Activated CD4-positive, alpha-beta T cell treated with anti-CD3 and anti-CD28 coated beads, Interleukin-2, Interleukin-6, amounts not matched to agents 100 ng/mL and 50 ng/mL, durations not matched to agents 16 hours and 8 hours (primary cell): ENCODE data around the gene LYPD8.
"Not testable (repeated sequence)": the region's sequence is repeated elsewhere in the genome, so short reads cannot be mapped to it uniquely, and the experiment has no call there.

Experiments used
- DNase-seq: peaks from one replicate; pipeline ENCODE4 v3.0.0-alpha.2; 2020

Gene LYPD8, protein sequence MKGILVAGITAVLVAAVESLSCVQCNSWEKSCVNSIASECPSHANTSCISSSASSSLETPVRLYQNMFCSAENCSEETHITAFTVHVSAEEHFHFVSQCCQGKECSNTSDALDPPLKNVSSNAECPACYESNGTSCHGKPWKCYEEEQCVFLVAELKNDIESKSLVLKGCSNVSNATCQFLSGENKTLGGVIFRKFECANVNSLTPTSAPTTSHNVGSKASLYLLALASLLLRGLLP

DNA sequence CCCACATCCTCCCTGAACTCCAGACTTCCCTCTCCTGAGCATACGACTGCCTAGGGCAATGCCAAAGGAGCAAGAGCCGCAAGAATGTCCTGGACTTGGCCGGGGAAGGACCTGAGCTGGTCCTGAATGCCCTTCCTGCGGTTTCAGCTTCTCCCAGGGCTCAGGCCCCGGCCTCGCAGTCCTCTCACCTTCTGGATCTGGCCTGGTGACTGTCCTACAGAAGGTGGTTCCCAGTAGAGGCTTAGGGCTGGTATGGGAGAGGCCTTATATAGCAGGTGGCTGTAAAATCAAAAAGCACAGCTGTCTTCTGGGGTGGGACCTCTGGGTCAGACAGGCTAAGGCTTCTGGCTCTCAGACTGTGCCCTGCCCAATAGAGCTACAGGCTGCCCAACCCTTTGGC, at the start of gene LYPD8:
Gene LYPD8, minus strand, starts transcription at position 243 of the 400 bp plus-strand sequence. CDS start 4,678 bp downstream, outside the sequence.
- no peak for DNase-seq

DNA sequence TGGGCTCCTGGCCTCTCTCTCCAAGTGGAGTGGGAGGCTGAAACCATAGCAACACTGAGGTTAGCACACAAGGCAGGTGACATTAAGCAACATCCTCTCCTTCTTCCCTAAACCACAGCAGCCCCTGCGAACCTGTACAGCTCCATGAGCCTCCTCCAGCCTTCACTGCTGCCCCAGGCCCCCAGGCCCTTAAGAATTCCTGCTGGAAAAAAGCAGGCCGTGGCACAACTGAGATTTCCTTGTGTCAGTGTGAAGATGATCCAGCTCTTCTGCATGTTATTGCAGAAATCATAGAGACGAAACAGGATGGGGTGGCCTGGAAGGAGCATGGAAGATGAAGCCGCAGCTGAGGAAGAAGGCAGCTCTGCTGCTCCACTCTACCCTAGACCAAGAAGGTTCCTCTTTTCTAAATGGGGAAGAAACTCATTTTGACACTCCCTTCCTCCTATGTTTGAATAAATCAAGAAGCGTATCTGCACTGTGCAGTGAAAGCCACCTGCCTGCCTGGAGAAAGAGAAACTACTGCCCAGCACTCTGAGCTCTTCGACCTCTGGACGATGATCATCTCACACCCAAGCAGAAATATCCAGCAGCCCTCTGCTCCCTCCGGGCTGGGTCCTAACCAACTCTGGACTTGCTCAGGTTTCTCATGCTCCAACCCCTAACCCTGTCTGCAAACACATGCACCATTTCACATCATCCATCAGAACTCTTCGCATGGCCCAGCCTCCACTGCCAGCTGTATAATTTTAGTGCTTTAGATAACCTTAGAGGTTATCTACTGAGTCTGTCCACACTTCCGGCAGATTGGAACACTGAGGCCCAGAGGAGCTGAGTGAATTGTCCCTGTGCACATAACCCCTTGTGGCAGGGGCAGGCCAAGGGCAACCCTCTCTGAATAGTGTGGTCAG, 49.5 kb upstream of the LYPD8 start:
- DNase-seq = no peak

DNA sequence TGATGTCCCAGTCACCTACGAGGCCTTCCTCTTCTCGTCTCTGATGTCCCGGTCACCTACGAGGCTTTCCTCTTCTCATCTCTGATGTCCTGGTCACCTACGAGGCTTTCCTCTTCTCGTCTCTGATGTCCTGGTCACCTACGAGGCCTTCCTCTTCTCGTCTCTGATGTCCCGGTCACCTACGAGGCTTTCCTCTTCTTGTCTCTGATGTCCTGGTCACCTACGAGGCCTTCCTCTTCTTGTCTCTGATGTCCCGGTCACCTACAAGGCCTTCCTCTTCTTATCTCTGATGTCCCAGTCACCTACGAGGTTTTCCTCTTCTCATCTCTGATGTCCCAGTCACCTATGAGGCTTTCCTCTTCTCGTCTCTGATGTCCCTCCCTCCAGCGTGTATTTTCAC, 47.9 kb upstream of the LYPD8 start:
- not testable (repeated sequence) for DNase-seq

DNA sequence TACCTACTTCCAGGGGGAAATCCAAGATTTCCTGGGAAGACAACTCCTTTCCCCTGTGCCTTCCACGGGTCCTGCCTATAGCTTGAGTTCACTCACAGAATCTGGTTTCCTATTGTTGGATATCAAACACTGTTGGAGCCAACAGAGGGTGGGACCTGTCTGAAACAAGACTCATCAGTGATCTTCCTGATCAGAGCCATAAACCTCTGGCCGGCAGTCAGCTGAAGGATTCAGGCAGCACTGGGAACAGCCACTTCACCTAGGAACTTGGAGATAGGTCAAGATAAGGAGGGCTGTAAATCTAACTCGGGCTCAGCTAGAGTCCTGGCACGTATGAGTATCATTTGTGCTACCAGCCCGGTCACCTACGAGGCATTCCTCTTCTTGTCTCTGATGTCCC, 46.9 kb upstream of the LYPD8 start:
- DNase-seq = no peak

DNA sequence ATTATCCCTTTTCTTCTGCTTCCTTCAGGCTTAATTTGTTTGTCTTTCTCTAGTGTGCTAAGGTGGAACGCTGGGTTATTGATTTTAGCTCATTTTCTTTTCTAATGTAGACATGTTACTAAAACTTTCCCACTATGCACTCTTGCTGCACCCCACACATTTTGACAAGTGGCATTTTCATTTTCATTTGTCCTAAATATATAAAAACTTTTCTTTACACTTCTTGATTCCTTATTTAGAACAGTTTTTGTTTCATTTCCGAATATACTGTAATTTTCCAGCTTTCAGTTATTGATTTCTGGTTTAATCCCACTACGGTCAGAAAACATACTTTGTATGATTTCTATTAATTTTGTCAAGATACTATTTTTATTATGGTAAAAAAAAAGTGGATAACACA, 44.9 kb upstream of the LYPD8 start:
- no peak for DNase-seq

DNA sequence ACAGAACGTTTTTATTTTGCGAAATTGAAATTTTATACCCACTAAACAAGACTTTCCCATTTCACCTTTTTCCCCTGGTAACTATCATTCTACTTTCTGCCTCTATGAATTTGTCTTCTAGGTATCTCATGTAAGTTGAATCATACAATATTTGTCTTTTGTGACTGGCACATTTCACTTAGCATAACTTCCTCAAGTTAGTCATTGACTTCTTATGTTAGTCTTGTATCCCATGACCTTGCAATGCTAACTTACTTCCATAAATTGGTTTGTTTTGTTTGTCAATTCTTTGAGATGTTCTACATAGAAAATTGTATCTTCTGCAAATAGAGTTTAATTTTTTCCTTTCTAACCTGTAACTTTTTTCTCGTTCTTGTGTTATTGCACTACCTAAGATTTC, 43.2 kb upstream of the LYPD8 start:
- no peak for DNase-seq

DNA sequence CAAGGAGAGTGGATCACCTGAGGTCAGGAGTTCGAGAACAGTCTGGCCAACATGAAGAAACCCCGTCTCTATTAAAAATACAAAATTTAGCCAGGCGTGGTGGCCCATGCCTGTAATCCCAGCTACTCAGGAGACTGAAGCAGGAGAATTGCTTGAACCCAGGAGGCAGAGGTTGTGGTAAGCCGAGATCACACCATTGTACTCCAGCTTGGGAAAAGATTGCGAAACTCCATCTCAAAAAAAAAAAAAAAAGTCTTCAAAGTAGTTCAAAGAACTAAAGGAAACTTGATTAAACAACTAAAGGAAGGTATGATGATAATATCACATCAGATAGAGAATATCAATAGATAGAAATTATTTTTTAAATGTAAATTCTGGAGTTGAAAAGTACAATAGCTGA, 39.1 kb upstream of the LYPD8 start:
- not testable (repeated sequence) for DNase-seq

DNA sequence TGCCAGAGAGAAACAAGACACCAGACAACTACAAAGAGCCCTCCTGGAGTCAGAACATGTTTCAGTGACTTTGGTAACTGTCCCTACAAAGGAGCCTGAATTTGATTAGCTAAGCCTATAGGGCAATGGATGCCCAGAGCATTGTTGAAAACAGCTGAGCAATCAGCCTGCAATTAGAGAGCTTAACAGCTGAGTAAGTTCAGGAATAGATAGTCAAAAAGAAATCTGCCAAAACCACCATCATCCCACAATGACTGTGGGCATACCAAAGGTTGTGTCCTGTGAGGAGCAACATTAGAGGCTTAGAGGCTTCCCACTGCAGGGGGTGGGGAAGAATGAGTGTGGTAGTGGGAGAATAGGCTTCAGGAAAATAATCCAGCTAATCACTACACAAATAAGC, 38.0 kb upstream of the LYPD8 start:
- DNase-seq = peak; percentile 88

DNA sequence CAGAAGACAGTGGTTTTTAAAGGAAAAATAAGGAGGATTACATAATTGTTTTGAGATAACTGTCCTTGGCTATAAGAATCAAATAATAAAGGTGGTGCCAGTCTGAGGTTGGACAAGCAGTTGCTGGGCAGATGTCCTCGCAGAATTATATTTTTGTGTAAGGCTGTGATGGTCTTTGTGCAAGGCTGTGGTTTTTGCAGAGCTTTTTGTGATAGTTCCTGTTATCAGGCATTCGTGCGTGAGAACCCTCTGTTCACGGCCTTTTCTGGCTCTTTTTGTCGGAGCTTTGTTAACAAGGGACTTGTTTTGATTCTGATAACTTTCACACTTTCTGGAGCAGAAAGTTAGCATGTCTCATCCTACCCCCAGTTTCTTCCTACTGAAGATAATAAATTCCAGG, 36.8 kb upstream of the LYPD8 start:
- no peak for DNase-seq

DNA sequence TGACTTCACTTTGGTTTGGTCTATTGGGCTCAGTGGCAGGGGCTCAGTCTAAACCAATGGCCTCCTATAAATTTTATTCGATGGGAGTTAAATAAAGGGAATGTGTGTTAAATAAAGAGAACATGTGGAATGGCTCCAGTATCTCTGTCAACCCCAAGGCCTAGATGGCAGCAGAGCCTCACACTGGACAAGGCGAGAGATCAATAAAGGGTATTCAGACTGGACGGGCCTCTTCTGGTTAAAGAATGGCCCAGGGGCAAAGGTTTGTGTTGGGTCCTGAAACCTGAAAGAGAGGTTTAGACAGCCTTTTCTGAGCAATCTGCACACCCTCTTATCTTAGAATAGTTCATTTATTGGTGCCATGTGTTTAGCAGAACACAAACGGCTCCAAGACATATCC, 35.5 kb upstream of the LYPD8 start:
- no peak for DNase-seq

DNA sequence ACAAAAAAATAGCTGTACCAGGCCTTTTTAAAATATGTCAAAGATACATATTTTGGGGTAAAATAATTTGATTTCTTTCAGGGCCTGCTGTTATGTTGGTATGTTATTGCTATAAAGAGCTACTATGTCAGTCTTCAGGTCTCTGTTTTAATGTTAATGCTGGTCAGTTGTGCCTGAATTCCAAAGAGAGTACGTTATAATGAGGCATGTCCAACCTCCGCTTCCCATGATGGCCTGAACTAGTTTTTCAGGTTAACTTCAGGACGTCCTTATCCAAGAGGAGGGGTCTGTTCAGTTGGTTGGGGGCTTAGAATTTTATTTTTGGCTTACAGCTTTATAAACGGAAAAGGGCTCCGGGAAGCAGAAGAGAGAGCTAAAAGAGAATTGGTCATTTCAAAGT, 34.9 kb upstream of the LYPD8 start:
- DNase-seq = no peak

DNA sequence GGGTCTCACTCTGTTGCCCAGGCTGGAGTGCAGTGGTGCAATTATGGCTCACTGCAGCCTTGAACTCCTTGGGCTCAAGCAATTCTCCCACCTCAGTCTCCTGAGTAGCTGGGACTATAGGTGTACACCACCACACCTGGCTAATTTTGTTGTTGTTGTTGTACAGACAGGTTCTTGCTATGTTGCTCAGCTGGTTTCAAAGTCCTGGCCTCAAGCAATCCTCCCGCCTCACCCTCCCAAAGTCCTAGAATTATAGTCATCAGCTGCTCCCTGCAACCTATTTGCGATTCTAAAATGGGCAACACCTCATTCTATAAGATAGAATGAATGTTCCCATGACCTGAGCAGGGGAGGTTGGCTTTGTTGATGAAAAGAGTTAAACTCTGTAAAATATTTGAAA, 33.8 kb upstream of the LYPD8 start:
- not testable (repeated sequence) for DNase-seq

DNA sequence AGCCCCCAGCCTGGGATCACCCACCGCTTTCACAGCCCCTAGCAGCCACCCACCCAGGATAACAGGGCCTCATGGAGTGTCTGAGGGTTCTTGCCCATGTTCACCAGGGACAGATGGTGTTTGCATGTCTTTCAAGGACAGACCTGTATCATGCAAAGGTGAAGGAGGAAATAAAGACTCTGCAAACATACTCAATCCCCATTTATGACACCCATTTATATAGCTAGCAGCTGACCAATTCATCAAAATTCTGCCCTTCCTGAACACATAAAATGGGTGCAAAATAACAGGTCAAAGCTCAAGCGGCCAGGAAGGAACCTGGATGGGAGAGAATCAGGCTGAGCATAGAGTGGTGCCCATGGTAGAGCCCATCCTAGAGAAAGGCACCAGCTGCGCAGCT, 32.8 kb upstream of the LYPD8 start:
- no peak for DNase-seq

DNA sequence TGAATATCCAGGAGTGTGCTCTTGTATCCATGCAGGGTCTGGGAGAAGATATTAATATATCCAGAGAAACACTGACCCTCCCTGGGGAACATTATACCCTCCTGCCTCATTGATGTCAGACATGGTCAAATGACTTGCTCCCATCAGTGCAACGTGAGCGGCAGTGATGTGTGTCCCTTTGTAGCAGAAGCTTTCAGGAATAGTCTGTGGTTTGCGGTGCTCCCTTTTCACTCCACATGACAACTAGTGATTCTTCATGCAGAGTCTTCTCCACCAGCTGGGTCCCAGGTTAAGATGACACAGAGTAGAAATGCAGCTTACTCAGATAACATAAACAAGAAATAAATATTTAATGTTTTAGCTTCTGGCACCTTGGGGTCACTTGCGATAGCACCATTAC, 31.9 kb upstream of the LYPD8 start:
- DNase-seq = no peak

DNA sequence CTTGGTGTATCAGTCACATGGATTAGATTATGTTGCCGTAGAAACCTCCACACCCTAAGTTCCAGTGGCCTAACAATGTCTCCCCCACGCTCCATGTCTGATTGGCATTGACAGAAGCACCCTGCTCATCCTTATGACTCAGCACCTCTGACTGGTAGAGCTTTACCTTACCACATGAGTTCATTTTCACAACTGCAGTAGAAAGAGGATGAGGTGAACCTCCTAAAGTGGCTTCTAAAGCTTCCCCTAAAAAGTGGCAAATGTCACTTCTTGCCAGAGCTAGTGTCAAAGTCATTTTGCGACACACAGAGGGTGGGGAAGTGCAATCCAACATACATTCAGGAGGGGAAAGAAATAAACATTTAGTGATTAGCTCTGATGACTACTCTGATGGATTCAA, 30.6 kb upstream of the LYPD8 start:
- peak; percentile 62 for DNase-seq

DNA sequence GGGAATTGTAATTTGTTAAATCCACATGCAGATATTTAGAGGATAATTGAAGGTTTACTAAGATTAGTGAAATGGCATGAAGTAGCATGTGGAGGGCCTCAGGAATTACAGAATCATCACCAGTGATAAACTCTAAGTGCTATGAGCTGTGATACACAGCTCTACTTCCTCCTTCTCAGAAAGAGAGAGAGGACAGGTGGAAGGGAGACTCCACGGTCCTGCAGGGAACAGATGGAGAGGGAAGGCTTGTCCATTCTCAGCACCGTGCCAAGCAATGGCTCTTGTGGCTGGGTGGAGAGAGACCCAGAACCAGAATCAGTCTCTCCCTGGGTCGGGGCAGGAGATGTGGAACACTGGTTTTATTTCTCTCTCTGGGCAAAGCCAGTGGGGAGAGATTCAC, 27.8 kb upstream of the LYPD8 start:
- no peak for DNase-seq

DNA sequence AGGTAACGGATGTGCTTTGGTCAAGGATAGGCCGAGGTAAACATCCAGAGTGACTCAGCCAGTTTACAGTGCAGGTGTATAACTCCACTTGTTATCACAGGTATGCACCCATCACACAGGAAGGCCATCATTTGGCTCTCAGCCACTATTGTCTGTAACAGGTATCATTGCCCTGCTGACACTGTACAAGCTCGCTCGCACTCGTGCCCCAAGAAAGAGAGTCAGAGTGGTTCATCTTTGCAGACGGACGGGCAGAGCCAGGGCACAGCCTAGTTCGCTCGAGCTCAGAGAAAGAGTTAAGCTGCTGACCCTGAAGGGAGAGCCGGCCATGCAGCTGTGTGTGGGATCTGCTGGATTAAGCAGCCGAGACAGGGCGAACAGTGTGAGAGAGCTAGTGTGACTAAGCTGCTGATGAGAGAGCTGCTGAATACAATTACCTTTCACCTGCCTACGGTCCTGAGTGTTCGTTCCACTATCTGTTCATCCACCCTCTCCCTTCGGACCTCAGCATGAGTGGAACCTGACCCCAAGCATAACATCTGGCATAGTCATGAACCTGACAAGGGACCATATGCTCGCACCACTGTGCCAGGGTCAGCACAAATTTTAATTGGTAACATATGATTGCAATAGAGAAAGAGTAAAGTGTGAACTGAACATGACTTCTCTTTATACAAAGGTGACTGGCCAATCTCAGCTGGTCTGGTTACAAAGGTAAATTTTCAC, 27.0 kb upstream of the LYPD8 start:
- DNase-seq = no peak

DNA sequence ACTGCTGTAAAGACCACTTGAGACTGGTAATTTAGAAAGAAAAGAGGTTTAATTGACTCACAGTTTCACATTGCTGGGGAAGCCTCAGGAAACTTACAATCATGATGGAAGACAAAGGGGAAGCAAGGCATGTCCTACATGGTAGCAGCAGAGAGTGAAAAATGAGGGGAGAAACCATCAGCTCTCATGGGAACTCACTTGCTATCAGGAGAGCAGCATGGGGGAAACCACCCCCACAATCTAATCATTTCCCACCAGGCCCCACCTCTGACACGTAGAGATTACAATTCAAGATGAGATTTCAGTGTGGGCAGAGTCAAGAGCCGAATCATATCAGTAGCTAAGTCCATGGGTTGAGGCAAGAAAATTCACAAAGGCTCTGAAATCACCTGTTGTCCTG, 23.8 kb upstream of the LYPD8 start:
- no peak for DNase-seq

DNA sequence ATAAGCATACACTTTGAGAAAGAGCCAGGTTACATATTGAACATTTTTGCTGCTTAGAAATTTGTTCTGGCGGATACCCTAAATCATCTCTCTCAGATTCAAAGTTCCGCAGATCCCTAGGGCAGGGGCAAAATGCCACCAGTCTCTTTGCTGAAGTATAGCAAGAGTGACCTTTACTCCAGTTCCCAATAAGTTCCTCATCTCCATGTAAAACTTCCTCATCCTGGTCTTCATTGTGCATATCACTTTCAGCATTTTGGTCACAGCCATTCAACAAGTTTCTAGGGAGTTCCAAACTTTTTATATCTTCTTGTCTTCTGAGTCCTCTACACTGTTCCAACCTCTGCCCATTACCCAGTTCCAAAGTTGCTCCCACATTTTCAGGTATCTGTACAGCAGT, 23.3 kb upstream of the LYPD8 start:
- DNase-seq = no peak

DNA sequence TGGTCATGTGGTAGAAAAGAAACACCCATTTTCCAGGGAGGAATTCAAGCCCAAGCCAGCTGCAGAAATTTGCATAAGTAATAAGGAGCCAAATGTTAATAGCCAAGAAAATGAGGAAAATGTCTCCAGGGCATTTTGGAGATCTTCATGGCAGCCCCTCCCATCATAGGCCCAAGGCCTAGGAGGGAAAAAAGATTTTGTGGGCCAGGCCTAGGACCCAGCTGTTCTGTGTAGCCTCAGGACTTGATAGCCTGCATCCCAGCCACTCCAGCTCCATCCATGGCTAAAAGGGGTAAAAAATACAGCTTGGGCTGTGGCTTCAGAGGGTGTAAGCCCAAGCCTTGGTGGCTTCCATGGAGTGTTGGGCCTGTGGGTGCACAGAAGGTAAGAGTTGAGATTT, 21.4 kb upstream of the LYPD8 start:
- DNase-seq = no peak

DNA sequence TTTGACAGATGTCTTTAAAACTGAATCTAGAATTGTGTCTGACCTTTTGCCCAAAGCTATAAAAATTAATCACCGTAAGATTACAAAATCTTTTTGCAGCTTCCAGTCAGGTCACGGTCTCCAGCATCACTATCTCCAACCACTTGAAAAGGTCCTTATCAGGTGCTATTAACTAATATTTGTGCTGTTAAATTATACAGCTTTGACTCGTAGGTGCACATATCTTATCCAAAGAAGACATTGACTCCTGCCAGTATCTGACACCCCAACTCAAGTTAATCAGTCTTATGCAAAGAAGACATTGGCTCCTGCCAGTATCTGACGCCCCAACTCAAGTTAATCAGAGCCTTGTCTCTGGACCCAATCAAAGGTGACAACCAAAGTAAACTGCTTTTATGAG, 19.9 kb upstream of the LYPD8 start:
- no peak for DNase-seq

DNA sequence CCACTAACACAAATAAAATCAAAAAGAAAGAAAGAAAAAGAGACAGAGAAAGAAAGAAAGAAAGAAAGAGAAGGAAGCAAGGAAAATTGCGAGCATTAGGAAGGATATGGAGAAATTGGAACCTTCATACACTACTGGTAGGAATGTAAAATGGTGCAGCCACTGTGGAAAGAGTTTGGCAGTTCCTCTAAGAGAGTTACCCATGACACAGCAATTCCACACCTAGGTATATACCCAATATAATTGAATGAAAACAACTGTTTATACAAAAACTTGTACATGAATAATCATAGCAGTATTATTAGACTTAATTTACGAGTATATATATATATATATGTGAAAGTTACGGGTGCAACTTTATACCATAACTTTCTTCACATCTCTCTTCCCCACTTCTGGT, 4.1 kb upstream of the LYPD8 start:
- no peak for DNase-seq

DNA sequence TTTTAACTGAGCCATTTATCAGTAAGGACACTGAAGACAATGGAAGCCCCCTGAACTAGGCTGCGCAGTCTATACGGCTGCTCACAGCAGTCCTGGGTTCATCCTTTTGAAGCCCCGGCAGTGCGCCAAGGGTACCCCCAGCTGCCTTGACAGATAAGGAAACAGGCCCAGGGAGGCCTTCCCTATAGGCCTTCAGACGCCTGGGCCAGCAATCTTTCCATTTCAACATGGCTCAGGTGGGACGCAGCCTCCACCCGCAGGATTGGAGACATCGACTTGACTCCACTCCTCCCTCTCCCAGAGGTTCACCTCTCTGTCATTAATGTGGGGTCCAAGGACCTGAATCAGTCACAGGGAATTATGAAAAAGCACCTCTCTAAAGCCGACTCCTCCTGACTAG, 2.8 kb upstream of the LYPD8 start:
- DNase-seq = no peak

DNA sequence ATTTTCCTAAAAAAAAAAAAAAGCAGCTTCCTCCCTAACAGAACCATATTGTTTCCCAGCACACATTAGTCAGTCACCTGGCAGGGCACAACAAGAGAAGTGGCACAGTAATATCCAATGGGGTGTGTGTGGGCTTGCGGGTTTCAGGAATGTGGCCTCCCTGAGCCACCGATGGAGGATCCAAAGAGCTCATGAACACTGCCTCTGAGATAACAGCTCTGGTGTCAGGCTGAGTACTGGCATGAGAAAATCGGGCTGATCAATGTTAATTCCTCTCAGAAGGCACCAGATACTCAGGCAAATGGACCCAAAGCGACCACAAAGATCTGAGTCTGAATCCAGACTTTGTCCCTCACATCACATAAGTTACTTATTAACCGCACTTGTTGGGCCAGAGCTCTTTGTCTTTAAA, 2.2 kb upstream of the LYPD8 start:
- no peak for DNase-seq
